SU-DHL-6 (cell line): ENCODE results near the gene OGDH.

Experiments used
- CTCF ChIP-seq: fragments of 200-600 bp; sonication (generic); IDR thresholded peaks from one replicate; pipeline ENCODE4 v1.5.1; 2017; ENCODE audit warnings: antibody characterized with exemption, mild to moderate bottlenecking, low read length, moderate library complexity; ENCODE audit not compliant: insufficient read depth, poor library complexity, severe bottlenecking
- EZH2phosphoT487 ChIP-seq: fragments of 200-600 bp; sonication (generic), shearing (Covaris generic); conservative IDR thresholded peaks from 2 replicates; pipeline ENCODE4 v1.6.1; 2018; ENCODE audit warnings: mild to moderate bottlenecking, antibody characterized with exemption, low read length, moderate library complexity, mixed read lengths

- no peak for TF ChIP-seq EZH2phosphoT487
- TF ChIP-seq CTCF = no peak
Observed at GRCh38 chr7:44581879-44582603, 24.4 kb upstream of the OGDH start, which contains the start of gene TMED4.
